ENCODE measurements around the gene NAV2. TPM values are rescaled to one million over a fixed set of nuclear protein-coding genes. Genes with fewer than 3 reads are reported as not detected.
A peak's percentile ranks its signal among the peaks of the same experiment; 100 is the strongest.

NAV2 gene
- total and polyA plus RNA-seq, 12 donors, result 6.9 to 34.7 (median 20.2) TPM

- intact Hi-C loops (cut with DNase I), result loop anchor here in 2 of 10 donors (10.0 kb wide), 2 partner anchors 56 to 236 kb away; no protein-coding TSS in a partner anchor
- ATAC-seq, result peak in 3 of 8 donors; percentile 17 to 30 (median 26)
- H3K4me1 ChIP-seq, result peaks cover 0 to 78% (median 39%) of the 10 kb centered on the region in 9 donors
- no peak for DNase-seq
- H3K9me3 ChIP-seq, result no peaks in the 10 kb centered on the region
- H3K4me3 ChIP-seq, result no peak overlapping the region
- H3K27me3 ChIP-seq, result no peaks in the 10 kb centered on the region
- 43 to 64% methylated on average over 4 of the region's 4 CpGs for WGBS, 2 donors
- TF ChIP-seq CTCF (IDR thresholded peaks at IDR 0.05), result no peak
- H3K36me3 ChIP-seq, result no peaks in the 10 kb centered on the region
- no peak overlapping the region for H3K27ac ChIP-seq
Measured at GRCh38 chr11:19800714-19801519, 88.3 kb downstream of the NAV2 start.

GRCh38 chr11:19802773-19803293, 90.2 kb downstream of the NAV2 start:
- no peak overlapping the region for H3K4me3 ChIP-seq
- no peaks in the 10 kb centered on the region for H3K36me3 ChIP-seq
- TF ChIP-seq CTCF (IDR thresholded peaks at IDR 0.05), result no peak
- no peaks in the 10 kb centered on the region for H3K9me3 ChIP-seq
- ATAC-seq (no peak), DNase-seq (no peak)
- no peaks in the 10 kb centered on the region for H3K27me3 ChIP-seq
- intact Hi-C loops (cut with DNase I), result loop anchor here in 2 of 10 donors (10.0 kb wide), 2 partner anchors 58 to 238 kb away; no protein-coding TSS in a partner anchor
- H3K27ac ChIP-seq, result no peak overlapping the region
- WGBS, 2 donors, result 70 to 72% methylated on average over 4 of the region's 4 CpGs
- peaks cover 0 to 84% (median 34%) of the 10 kb centered on the region in 9 donors for H3K4me1 ChIP-seq

GRCh38 chr11:19803506-19803998, 90.9 kb downstream of the NAV2 start:
- no peak for DNase-seq
- H3K36me3 ChIP-seq, result no peaks in the 10 kb centered on the region
- no peak for ATAC-seq
- TF ChIP-seq CTCF (IDR thresholded peaks at IDR 0.05), result no peak
- 59 to 70% methylated on average over 3 of the region's 3 CpGs for WGBS, 2 donors
- H3K9me3 ChIP-seq, result no peaks in the 10 kb centered on the region
- no peaks in the 10 kb centered on the region for H3K27me3 ChIP-seq
- no peak overlapping the region for H3K4me3 ChIP-seq
- intact Hi-C loops (cut with DNase I), result loop anchor here in 2 of 10 donors (10.0 kb wide), 2 partner anchors 59 to 239 kb away; no protein-coding TSS in a partner anchor
- H3K27ac ChIP-seq, result no peak overlapping the region
- H3K4me1 ChIP-seq, result peaks cover 0 to 91% (median 41%) of the 10 kb centered on the region in 9 donors

- intact Hi-C loops (cut with DNase I), result loop anchor here in 8 of 10 donors (5.0 to 10.0 kb wide), 3 partner anchors 61 to 243 kb away; no protein-coding TSS in a partner anchor
- peaks cover 0 to 82% (median 48%) of the 10 kb centered on the region in 9 donors for H3K4me1 ChIP-seq
- no peak overlapping the region for H3K4me3 ChIP-seq
- ATAC-seq (peak in 3 of 8 donors; percentile 34 to 43 (median 43)), DNase-seq (no peak)
- H3K27ac ChIP-seq, result peak overlapping the region in 2 of 10 donors; percentile 16 to 28
- no peak for TF ChIP-seq CTCF (IDR thresholded peaks at IDR 0.05)
- H3K27me3 ChIP-seq, result no peaks in the 10 kb centered on the region
- H3K36me3 ChIP-seq, result no peaks in the 10 kb centered on the region
- no peaks in the 10 kb centered on the region for H3K9me3 ChIP-seq
- 27 to 39% methylated on average over 5 of the region's 5 CpGs for WGBS, 2 donors
Measured at GRCh38 chr11:19805376-19805775, 92.7 kb downstream of the NAV2 start.

Data from heart right ventricle (tissue), 16 donors.